Measurements from ENCODE around the gene HCFC1R1. TPM values are rescaled to one million over a fixed set of nuclear protein-coding genes. Genes with fewer than 3 reads are reported as not detected.

The HCFC1R1 gene
- polyA plus RNA-seq, 1 experiment = 33.7 TPM

GRCh38 chr16:3059723-3060242 is 36.0 kb upstream of the HCFC1R1 start:
- Histone ChIP-seq H3K27me3 (ENCODE audit: control insufficient read depth, insufficient read depth, low read length) (no peaks in the 10 kb centered on the region), H3K4me3 (ENCODE audit: low read depth, low read length) (peak overlapping the region; percentile 98), H3K36me3 (ENCODE audit: control insufficient read depth, insufficient read depth, low read length) (no peaks in the 10 kb centered on the region)
- POLR2A ChIA-PET = no interaction called here
- CTCF ChIA-PET = interaction anchor here (0.6 to 3.1 kb wide), 21 partner anchors 11 to 109 kb away, joined by 3 to 56 read pairs (median 7); partner anchors contain the start of gene ZNF213
- DNase-seq (ENCODE audit: low read depth) = no peak
- no peak for TF ChIP-seq CTCF (IDR thresholded peaks at IDR 0.05; ENCODE audit: insufficient read depth, low read depth, low read length)

- ChIA-PET CTCF (interaction anchor here (0.6 to 3.1 kb wide), 33 partner anchors 10 to 310 kb away, joined by 3 to 56 read pairs (median 5); partner anchors contain the start of genes BICDL2, ZNF213 and ZSCAN10), POLR2A (no interaction called here)
- TF ChIP-seq CTCF (IDR thresholded peaks at IDR 0.05; ENCODE audit: insufficient read depth, low read depth, low read length) = peak; percentile 51
- Histone ChIP-seq H3K27me3 (ENCODE audit: control insufficient read depth, insufficient read depth, low read length) (no peaks in the 10 kb centered on the region), H3K36me3 (ENCODE audit: control insufficient read depth, insufficient read depth, low read length) (no peaks in the 10 kb centered on the region), H3K4me3 (ENCODE audit: low read depth, low read length) (peak overlapping the region; percentile 98)
- DNase-seq (ENCODE audit: low read depth) = peak; percentile 41
Observed at GRCh38 chr16:3059041-3059722, 35.4 kb upstream of the HCFC1R1 start.

GRCh38 chr16:3058139-3059030 is 34.6 kb upstream of the HCFC1R1 start:
- Histone ChIP-seq H3K27me3 (ENCODE audit: control insufficient read depth, insufficient read depth, low read length) (no peaks in the 10 kb centered on the region), H3K4me3 (ENCODE audit: low read depth, low read length) (peak overlapping the region; percentile 98), H3K36me3 (ENCODE audit: control insufficient read depth, insufficient read depth, low read length) (no peaks in the 10 kb centered on the region)
- no peak; the same call in none of the 2 replicates for TF ChIP-seq CTCF (IDR thresholded peaks at IDR 0.05; ENCODE audit: insufficient read depth, low read depth, low read length)
- CTCF ChIA-PET = interaction anchor here (0.6 to 3.1 kb wide), 25 partner anchors 9 to 311 kb away, joined by 3 to 56 read pairs (median 7); partner anchors contain the start of genes BICDL2, ZNF213 and ZSCAN10
- POLR2A ChIA-PET = no interaction called here
- DNase-seq (ENCODE audit: low read depth) = no peak

GRCh38 chr16:3057181-3058138 is 33.7 kb upstream of the HCFC1R1 start:
- ChIA-PET POLR2A (no interaction called here), CTCF (interaction anchor here (1.0 to 3.1 kb wide), 14 partner anchors 8 to 112 kb away, joined by 3 to 56 read pairs (median 8); partner anchors contain the start of genes ZNF213 and ZSCAN10)
- no peak for DNase-seq (ENCODE audit: low read depth)
- H3K36me3 ChIP-seq (ENCODE audit: control insufficient read depth, insufficient read depth, low read length) = no peaks in the 10 kb centered on the region
- H3K4me3 ChIP-seq (ENCODE audit: low read depth, low read length) = peak overlapping the region; percentile 98; the same call in 1 of the 2 replicates
- no peaks in the 10 kb centered on the region for H3K27me3 ChIP-seq (ENCODE audit: control insufficient read depth, insufficient read depth, low read length)
- no peak for TF ChIP-seq CTCF (IDR thresholded peaks at IDR 0.05; ENCODE audit: insufficient read depth, low read depth, low read length)
